HL-60 (cell line): ENCODE data around the gene WHAMM.
"Not testable (repeated sequence)": the region's sequence is repeated elsewhere in the genome, so short reads cannot be mapped to it uniquely, and the experiment has no call there.

Source experiments
- DNase-seq, 2 experiments: peaks; one replicate each; pipeline ENCODE4 v3.0.0-alpha.2; 2010 to 2020; ENCODE audit warnings: low read depth in 1 of 2, low spot score in 1 of 2
- H3K27ac ChIP-seq: fragments of 250-450 bp; sonication (Bioruptor Pico); replicated peaks from 2 replicates; pipeline ENCODE4 v1.5.1; 2020; ENCODE audit warnings: mild to moderate bottlenecking, moderate library complexity
- H3K27me3 ChIP-seq: fragments of 250-450 bp; sonication (Bioruptor Pico); 2 replicates; pipeline ENCODE4 v1.5.1; 2021; ENCODE audit warnings: mild to moderate bottlenecking, moderate library complexity; ENCODE audit not compliant: insufficient read depth, poor library complexity, severe bottlenecking
- H3K4me3 ChIP-seq: replicated peaks from 2 replicates; pipeline ENCODE4 v1.5.1; 2011; ENCODE audit warnings: mild to moderate bottlenecking, control low read depth, low read length; ENCODE audit not compliant: insufficient read depth
- CTCF ChIP-seq: IDR thresholded peaks from one replicate; pipeline ENCODE4 v1.5.1; 2011; ENCODE audit warnings: low read length, control low read depth, inconsistent platforms; ENCODE audit not compliant: insufficient read depth
- GABPA ChIP-seq: IDR thresholded peaks from 2 replicates; pipeline ENCODE4 v1.6.1; 2012; ENCODE audit warnings: low read depth
- POLR2AphosphoS5 ChIP-seq: IDR thresholded peaks from 2 replicates; pipeline ENCODE4 v1.6.1; 2012; ENCODE audit warnings: low read depth
- REST ChIP-seq: IDR thresholded peaks from 2 replicates; pipeline ENCODE4 v1.6.1; 2012; ENCODE audit warnings: low read depth; ENCODE audit not compliant: insufficient replicate concordance
- SPI1 ChIP-seq: IDR thresholded peaks from 2 replicates; pipeline ENCODE4 v1.6.1; 2012; ENCODE audit warnings: low read depth, mild to moderate bottlenecking, borderline replicate concordance

Gene WHAMM

GRCh38 chr15:82858932-82859331, 49.5 kb downstream of the WHAMM start:
- TF ChIP-seq GABPA (no peak), CTCF (no peak), REST (no peak), POLR2AphosphoS5 (no peak), SPI1 (no peak)
- Histone ChIP-seq H3K27me3 (no peaks in the 10 kb centered on the region), H3K4me3 (no peak overlapping the region), H3K27ac (no peak overlapping the region)
- DNase-seq, result no peak

- Histone ChIP-seq H3K27ac (no peak overlapping the region), H3K4me3 (no peak overlapping the region), H3K27me3 (no peaks in the 10 kb centered on the region)
- TF ChIP-seq GABPA, result no peak
- no peak for TF ChIP-seq REST
- no peak for TF ChIP-seq POLR2AphosphoS5
- no peak for TF ChIP-seq SPI1
- TF ChIP-seq CTCF, result no peak
- no peak for DNase-seq
Observed at GRCh38 chr15:82862886-82863285, 53.5 kb downstream of the WHAMM start.

GRCh38 chr15:82864967-82865366, 55.5 kb downstream of the WHAMM start:
- Histone ChIP-seq H3K4me3 (no peak overlapping the region), H3K27me3 (no peaks in the 10 kb centered on the region), H3K27ac (no peak overlapping the region)
- TF ChIP-seq SPI1 (no peak), GABPA (no peak), POLR2AphosphoS5 (no peak), CTCF (no peak), REST (no peak)
- DNase-seq, result no peak

GRCh38 chr15:82865581-82865980, 56.2 kb downstream of the WHAMM start:
- H3K4me3 ChIP-seq, H3K27ac ChIP-seq, DNase-seq, H3K27me3 ChIP-seq: not testable (repeated sequence)

- H3K4me3 ChIP-seq, DNase-seq, H3K27me3 ChIP-seq, H3K27ac ChIP-seq: not testable (repeated sequence)
Observed at GRCh38 chr15:82865981-82866380, 56.6 kb downstream of the WHAMM start.
